GM23248 (cell line): Measurements from ENCODE around the gene DIP2A. TPM values are rescaled to one million over a fixed set of nuclear protein-coding genes. Genes with fewer than 3 reads are reported as not detected.

ENCODE experiments used
- DNase-seq: peaks from one replicate; pipeline ENCODE4 v3.0.0-alpha.2; 2015
- H2AFZ ChIP-seq: fragments of 200-600 bp; sonication (generic); 2 replicates; pipeline ENCODE4 v1.6.1; 2016; ENCODE audit warnings: antibody characterized with exemption
- H3F3A ChIP-seq: fragments of 200-600 bp; sonication (generic); 2 replicates; pipeline ENCODE4 v1.6.1; 2016; ENCODE audit warnings: mild to moderate bottlenecking, antibody characterized with exemption, mixed run types; ENCODE audit not compliant: insufficient read depth
- H3K27ac ChIP-seq: fragments of 200-600 bp; sonication (generic); 2 replicates; pipeline ENCODE4 v1.5.1; 2016; ENCODE audit warnings: mild to moderate bottlenecking
- H3K27me3 ChIP-seq: fragments of 200-600 bp; sonication (generic); replicated peaks from 2 replicates; pipeline ENCODE4 v1.6.1; 2016; ENCODE audit warnings: mild to moderate bottlenecking; ENCODE audit not compliant: insufficient read depth
- H3K36me3 ChIP-seq: fragments of 200-600 bp; sonication (generic); 2 replicates; pipeline ENCODE4 v1.6.1; 2016; ENCODE audit warnings: low read depth, mild to moderate bottlenecking
- H3K4me1 ChIP-seq: fragments of 200-600 bp; sonication (generic); 2 replicates; pipeline ENCODE4 v1.6.1; 2016; ENCODE audit warnings: mild to moderate bottlenecking; ENCODE audit not compliant: insufficient read depth
- H3K4me2 ChIP-seq: fragments of 200-600 bp; sonication (generic); one replicate; pipeline ENCODE4 v1.6.1; 2016; ENCODE audit warnings: mild to moderate bottlenecking; ENCODE audit not compliant: unreplicated experiment
- H3K4me3 ChIP-seq: fragments of 200-600 bp; sonication (generic); 2 replicates; pipeline ENCODE4 v1.5.1; 2016; ENCODE audit warnings: mild to moderate bottlenecking
- H3K79me2 ChIP-seq: fragments of 200-600 bp; sonication (generic); 2 replicates; pipeline ENCODE4 v1.6.1; 2016; ENCODE audit warnings: mild to moderate bottlenecking; ENCODE audit not compliant: insufficient read depth
- H3K9ac ChIP-seq: fragments of 200-600 bp; sonication (generic); 2 replicates; pipeline ENCODE4 v1.6.1; 2016; ENCODE audit warnings: mild to moderate bottlenecking
- H3K9me2 ChIP-seq: fragments of 200-600 bp; sonication (generic); 2 replicates; pipeline ENCODE4 v1.6.1; 2016; ENCODE audit warnings: mixed run types, mild to moderate bottlenecking, moderate library complexity; ENCODE audit not compliant: insufficient read depth
- H3K9me3 ChIP-seq: fragments of 200-600 bp; sonication (generic); one replicate; pipeline ENCODE4 v1.6.1; 2017; ENCODE audit warnings: low read depth
- H4K20me1 ChIP-seq: fragments of 200-600 bp; sonication (generic); 2 replicates; pipeline ENCODE4 v1.6.0; 2016; ENCODE audit not compliant: insufficient read depth
- EZH2 ChIP-seq: fragments of 200-600 bp; sonication (generic); IDR thresholded peaks from 2 replicates; pipeline ENCODE4 v1.6.1; 2018; ENCODE audit warnings: antibody characterized with exemption, mild to moderate bottlenecking; ENCODE audit not compliant: insufficient read depth, poor library complexity, severe bottlenecking
- EZH2phosphoT487 ChIP-seq: fragments of 200-600 bp; sonication (generic); IDR thresholded peaks from 2 replicates; pipeline ENCODE4 v1.6.1; 2018; ENCODE audit warnings: antibody characterized with exemption, moderate library complexity, mild to moderate bottlenecking, low read depth; ENCODE audit not compliant: insufficient read depth
- WGBS, 2 experiments: methylation state at CpG; one replicate each; pipeline ENCODE4 v1.1.6; 2015 to 2017; ENCODE audit warnings: low lambda C conversion rate in 2 of 2, low coverage in 1 of 2; ENCODE audit errors: missing lambda C conversion rate in 2 of 2; 5-methylcytosine and 5-hydroxymethylcytosine counted together
- in situ Hi-C: fragments of 300-500 bp; cut with MboI; formaldehyde crosslinking; loops from 2 replicates; pipeline ENCODE4 v1.15.0; 2020
- polyA plus RNA-seq: library from polyadenylated mRNA; unstranded; fragments of >200 nt; fragmentation: Nextera tagmentation; extraction: Ambion mirVana; gene quantifications from 2 replicates; pipeline ENCODE4 v1.2.1, GENCODE V29; 2016
- total RNA-seq: library from RNA; depleted of rRNA; stranded (reverse); fragments of >200 nt; shearing (Covaris generic); gene quantifications from 2 replicates; pipeline ENCODE4 v1.2.3, GENCODE V29; 2014

DIP2A gene
- total and polyA plus RNA-seq, 2 experiments from 2014 or later: 12.5 to 13.1 TPM

DNA sequence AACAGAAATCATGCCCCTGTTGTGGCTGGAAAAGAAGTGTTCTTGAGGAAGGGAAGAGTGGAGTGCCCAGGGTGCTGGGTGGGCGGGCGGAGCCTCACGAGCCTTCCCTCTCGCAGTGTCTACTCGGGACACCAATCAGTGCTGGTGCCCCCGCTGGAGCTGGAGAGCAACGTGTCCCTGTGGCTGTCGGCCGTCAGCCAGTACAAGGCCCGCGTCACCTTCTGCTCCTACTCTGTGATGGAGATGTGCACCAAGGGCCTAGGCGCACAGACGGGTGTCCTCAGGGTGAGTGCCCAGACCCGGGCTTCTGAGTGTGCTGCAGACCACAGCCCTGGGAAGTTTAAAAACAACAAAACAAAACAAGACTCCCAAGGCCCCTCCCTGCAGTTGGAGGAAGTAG, 98.8 kb downstream of the DIP2A start:
- Histone ChIP-seq H3F3A (no peaks in the 10 kb centered on the region), H3K27ac (no peak overlapping the region), H3K27me3 (no peaks in the 10 kb centered on the region), H3K4me1 (no peaks in the 10 kb centered on the region), H3K79me2 (no peaks in the 10 kb centered on the region), H4K20me1 (no peaks in the 10 kb centered on the region), H3K9me2 (no peaks in the 10 kb centered on the region), H3K4me3 (no peak overlapping the region), H3K9me3 (no peaks in the 10 kb centered on the region), H3K36me3 (peaks cover 12% of the 10 kb centered on the region; the same call in 1 of the 2 replicates), H3K9ac (no peak overlapping the region), H2AFZ (no peak overlapping the region), H3K4me2 (no peak overlapping the region)
- in situ Hi-C loops: no loop called here
- 95 to 100% methylated on average over 4 to 14 of the region's 14 CpGs for WGBS, 2 experiments
- TF ChIP-seq EZH2phosphoT487: no peak
- no peak for DNase-seq

DNA sequence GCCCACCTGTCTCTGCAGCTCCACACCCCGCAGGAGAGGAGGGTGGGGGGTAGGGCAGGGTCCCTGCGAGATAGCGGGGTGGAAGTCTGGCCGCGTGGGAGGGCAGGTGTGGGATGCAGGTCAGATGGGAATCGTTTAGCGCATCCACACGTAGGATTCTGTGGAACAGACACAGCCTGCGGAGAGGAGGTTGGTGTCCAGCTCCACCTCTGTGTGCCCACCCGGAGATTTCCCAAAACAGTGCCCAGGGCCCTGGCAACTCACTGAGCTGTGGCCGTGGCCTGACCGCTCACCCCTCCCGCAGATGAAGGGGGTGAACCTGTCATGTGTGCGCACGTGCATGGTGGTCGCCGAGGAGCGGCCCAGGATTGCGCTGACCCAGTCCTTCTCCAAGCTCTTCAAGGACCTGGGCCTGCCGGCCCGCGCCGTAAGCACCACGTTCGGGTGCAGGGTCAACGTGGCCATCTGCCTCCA, 99.3 kb downstream of the DIP2A start:
- H3K4me1 ChIP-seq: no peaks in the 10 kb centered on the region
- peaks cover 12% of the 10 kb centered on the region; the same call in 1 of the 2 replicates for H3K36me3 ChIP-seq
- no peak overlapping the region for H3K9ac ChIP-seq
- no peaks in the 10 kb centered on the region for H3F3A ChIP-seq
- no peaks in the 10 kb centered on the region for H3K9me2 ChIP-seq
- no peak overlapping the region for H3K4me2 ChIP-seq
- H3K9me3 ChIP-seq: no peaks in the 10 kb centered on the region
- H2AFZ ChIP-seq: no peak overlapping the region
- no peaks in the 10 kb centered on the region for H3K79me2 ChIP-seq
- TF ChIP-seq EZH2phosphoT487 (no peak), EZH2 (no peak)
- no peak overlapping the region for H3K4me3 ChIP-seq
- no peaks in the 10 kb centered on the region for H3K27me3 ChIP-seq
- in situ Hi-C loops: no loop called here
- no peak overlapping the region for H3K27ac ChIP-seq
- WGBS, 2 experiments: 94 to 98% methylated on average over 19 to 26 of the region's 26 CpGs
- DNase-seq: no peak
- no peaks in the 10 kb centered on the region for H4K20me1 ChIP-seq

DNA sequence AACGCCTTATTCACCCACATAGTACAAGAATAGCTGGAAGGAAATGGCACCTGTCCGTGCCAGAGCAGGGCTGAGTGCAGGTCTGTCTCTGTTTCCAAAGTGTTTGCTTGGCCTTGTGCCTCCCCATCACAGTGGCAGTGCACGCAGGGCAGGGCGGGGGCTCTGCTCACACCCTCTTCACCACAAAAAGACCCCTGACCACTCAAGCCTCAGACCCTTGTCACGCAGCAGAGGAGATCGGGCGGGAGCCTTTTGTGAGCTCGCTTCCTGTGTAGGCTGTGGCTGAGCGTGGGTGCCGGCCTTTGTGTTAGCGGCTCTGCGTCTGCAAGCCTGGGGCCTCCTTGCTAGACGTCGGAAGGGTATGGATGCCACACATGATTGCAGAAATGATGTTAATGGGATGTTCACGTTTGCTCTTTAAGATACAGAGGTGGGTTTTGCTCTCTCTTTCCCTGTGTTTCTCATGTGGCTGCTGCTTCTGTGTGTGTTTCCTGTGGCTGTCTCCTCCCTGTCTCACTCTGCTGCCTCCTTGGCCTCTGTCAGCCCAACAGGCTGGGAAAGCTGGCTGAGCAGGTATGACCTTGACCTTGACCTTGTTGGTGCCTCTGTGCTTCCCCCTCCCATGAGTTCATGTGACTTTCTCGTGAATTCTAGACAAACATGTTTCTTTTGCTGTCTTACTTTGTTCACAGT, 100.7 kb downstream of the DIP2A start:
- H2AFZ ChIP-seq: no peak overlapping the region
- H3K4me2 ChIP-seq: no peak overlapping the region
- H3K9me3 ChIP-seq: no peaks in the 10 kb centered on the region
- 82 to 84% methylated on average over 16 of the region's 16 CpGs for WGBS, 2 experiments
- TF ChIP-seq EZH2: no peak
- no peak for TF ChIP-seq EZH2phosphoT487
- no peaks in the 10 kb centered on the region for H3K4me1 ChIP-seq
- in situ Hi-C loops: no loop called here
- H3K27ac ChIP-seq: no peak overlapping the region
- no peak overlapping the region for H3K9ac ChIP-seq
- no peaks in the 10 kb centered on the region for H3K9me2 ChIP-seq
- H3F3A ChIP-seq: no peaks in the 10 kb centered on the region
- H3K79me2 ChIP-seq: no peaks in the 10 kb centered on the region
- no peaks in the 10 kb centered on the region for H3K27me3 ChIP-seq
- DNase-seq: no peak
- H4K20me1 ChIP-seq: no peaks in the 10 kb centered on the region
- no peak overlapping the region for H3K4me3 ChIP-seq
- H3K36me3 ChIP-seq: peaks cover 12% of the 10 kb centered on the region; the same call in 1 of the 2 replicates

DNA sequence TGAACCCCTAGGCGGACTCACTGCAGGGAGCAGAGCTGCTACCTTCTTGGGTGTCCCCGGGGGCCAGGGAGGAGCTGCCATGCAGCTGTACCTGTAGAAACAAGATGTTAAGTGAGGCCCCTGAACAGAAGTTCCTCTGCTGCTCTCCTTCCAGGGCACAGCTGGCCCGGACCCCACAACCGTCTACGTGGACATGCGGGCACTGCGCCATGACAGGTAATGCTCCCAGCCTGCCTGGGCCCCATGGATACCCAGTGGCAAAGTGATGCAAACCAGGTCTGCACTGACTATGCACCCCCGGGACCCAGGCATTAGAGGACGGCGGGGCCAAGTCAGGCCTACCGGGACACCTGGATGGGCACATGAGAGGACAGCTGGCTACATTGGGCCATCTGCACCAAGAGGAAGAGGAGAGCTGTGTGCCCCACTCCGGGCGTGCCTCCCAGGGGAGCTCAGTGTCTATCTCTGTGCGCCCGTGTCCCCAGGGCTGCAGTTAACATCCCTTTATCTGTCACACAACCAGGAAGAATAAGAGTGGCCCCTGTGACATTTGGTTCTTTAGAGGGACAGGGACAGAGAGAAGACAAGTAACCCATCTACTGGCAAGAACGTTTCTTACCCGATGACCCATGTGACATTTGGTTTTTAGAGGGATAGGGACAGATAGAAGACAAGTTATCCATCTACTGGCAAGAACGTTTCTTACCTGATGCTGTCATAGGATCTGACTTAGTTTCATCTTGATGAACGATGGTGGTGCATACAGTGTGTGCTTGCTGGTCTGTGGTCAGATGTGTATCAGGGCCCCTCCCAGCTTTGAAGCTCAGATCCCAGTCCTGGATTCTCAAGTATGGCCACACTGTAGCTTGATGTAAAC, 102.1 kb downstream of the DIP2A start:
- peaks cover 12% of the 10 kb centered on the region; the same call in 1 of the 2 replicates for H3K36me3 ChIP-seq
- in situ Hi-C loops: no loop called here

More for the DNA sequence above, 102.1 kb downstream of the DIP2A start:
- Histone ChIP-seq H3K79me2 (no peaks in the 10 kb centered on the region), H3K4me2 (no peak overlapping the region), H3K9me2 (no peaks in the 10 kb centered on the region), H4K20me1 (no peaks in the 10 kb centered on the region), H3K27me3 (no peaks in the 10 kb centered on the region), H3F3A (no peaks in the 10 kb centered on the region), H2AFZ (no peak overlapping the region), H3K4me3 (no peak overlapping the region), H3K27ac (no peak overlapping the region), H3K4me1 (no peaks in the 10 kb centered on the region), H3K9ac (no peak overlapping the region), H3K9me3 (no peaks in the 10 kb centered on the region)
- TF ChIP-seq EZH2: no peak
- no peak for TF ChIP-seq EZH2phosphoT487
- DNase-seq: no peak
- 97 to 98% methylated on average over 19 of the region's 19 CpGs for WGBS, 2 experiments
